Spleen (tissue), 7 donors: ENCODE results near the gene CTTNBP2NL.

Experiments
- POLR2A ChIP-seq, 3 donors: fragments of 450-650 bp; IDR thresholded peaks; one replicate each; pipeline ENCODE4 v1.5.1; 2017; ENCODE audit warnings: antibody characterized with exemption in 3 of 3, mild to moderate bottlenecking in 1 of 3
- POLR2AphosphoS5 ChIP-seq, 3 donors: sonication (generic); formaldehyde crosslinking; IDR thresholded peaks; one replicate each; pipeline ENCODE4 v1.5.1; 2017; ENCODE audit warnings: antibody characterized with exemption in 3 of 3
- TF ChIP-seq, protein P1 (sequence below), 11 experiments: fragments of 200-600 bp in 7 of 11; fragments of 450-650 bp in 4 of 11; sonication (generic) in 4 of 11; IDR thresholded peaks in 8 of 11; conservative IDR thresholded peaks in 3 of 11; 1 replicate in 7 of 11; 2 replicates in 4 of 11; pipeline versions ENCODE4 v1.4.0 to v1.8.0; 2016 to 2021; ENCODE audit warnings: antibody characterized with exemption in 11 of 11, inconsistent platforms in 4 of 11, mild to moderate bottlenecking in 1 of 11
- donor health status: DM: no; HTN: no; CAD: no; lungs with moderate emphysema.
- donor health status: DM: no; HTN: no; CAD: no.
- donor health status: DM: no; HTN: no; CAD: no.

DNA sequence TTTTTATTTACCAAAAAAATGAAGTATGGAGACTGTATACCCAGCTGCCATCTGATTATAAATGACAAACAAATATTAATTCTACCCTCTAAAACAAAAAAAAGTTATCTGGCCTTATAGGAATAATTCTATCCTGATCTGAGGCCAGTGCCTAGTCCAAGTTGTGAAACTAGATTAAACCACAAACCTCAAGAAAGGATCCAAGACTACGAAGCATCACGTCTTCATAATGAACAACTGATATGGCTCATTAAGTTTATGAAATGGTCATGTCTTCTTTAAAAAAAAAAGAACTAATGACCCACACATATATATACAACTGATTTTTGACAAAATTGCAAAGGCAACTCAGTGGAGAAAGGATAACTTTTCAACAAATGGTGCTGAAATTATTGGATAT lies 32.4 kb upstream of the CTTNBP2NL start:
- TF ChIP-seq POLR2A (IDR thresholded peaks at IDR 0.05) (no peak), POLR2AphosphoS5 (IDR thresholded peaks at IDR 0.05) (no peak)
- TF ChIP-seq, protein P1, sequence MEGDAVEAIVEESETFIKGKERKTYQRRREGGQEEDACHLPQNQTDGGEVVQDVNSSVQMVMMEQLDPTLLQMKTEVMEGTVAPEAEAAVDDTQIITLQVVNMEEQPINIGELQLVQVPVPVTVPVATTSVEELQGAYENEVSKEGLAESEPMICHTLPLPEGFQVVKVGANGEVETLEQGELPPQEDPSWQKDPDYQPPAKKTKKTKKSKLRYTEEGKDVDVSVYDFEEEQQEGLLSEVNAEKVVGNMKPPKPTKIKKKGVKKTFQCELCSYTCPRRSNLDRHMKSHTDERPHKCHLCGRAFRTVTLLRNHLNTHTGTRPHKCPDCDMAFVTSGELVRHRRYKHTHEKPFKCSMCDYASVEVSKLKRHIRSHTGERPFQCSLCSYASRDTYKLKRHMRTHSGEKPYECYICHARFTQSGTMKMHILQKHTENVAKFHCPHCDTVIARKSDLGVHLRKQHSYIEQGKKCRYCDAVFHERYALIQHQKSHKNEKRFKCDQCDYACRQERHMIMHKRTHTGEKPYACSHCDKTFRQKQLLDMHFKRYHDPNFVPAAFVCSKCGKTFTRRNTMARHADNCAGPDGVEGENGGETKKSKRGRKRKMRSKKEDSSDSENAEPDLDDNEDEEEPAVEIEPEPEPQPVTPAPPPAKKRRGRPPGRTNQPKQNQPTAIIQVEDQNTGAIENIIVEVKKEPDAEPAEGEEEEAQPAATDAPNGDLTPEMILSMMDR (IDR thresholded peaks at IDR 0.05 in 8 of 11, conservative IDR thresholded peaks at IDR 0.05 in 3 of 11): no peak
